Sciatic nerve (tissue), 2 donors: ENCODE results near the gene AGAP3. TPM values are rescaled to one million over a fixed set of nuclear protein-coding genes. Genes with fewer than 3 reads are reported as not detected.

Experiments
- ATAC-seq: fragments of 200-7000 bp; cut with Tn5 transposase; one replicate; pipeline ENCODE4 v1.9.1; 2020; ENCODE audit warnings: mild to moderate bottlenecking, moderate library complexity
- DNase-seq: peaks from one replicate; pipeline ENCODE4 v3.0.0-alpha.2; 2020; ENCODE audit warnings: low spot score
- intact Hi-C: fragments of 100-400 bp; cut with DNase I; formaldehyde crosslinking; loops from one replicate; pipeline ENCODE4 v1.14.2; 2022
- total RNA-seq: library from RNA; stranded (reverse); fragmentation: NEBNext Ultra II Directional; extraction: Animal tissue kit (Norgen Biotek cat#: 25700); gene quantifications from one replicate; pipeline ENCODE4 v1.2.1, GENCODE V29; 2021
- donor health status: DM: no; HTN: no; CAD: no.
- donor health status: DM: no; HTN: no; CAD: no.

The AGAP3 gene
- total RNA-seq, 1 donor from 2014 or later = 99.7 TPM

- no peak for DNase-seq
- intact Hi-C loops = no loop called here
- no peak for ATAC-seq
These were observed 29.4 kb upstream of the AGAP3 start for GRCh38 chr7:151056666-151057505.

- peak; percentile 2 for ATAC-seq
- DNase-seq = no peak
- intact Hi-C loops = no loop called here
These were observed 28.7 kb upstream of the AGAP3 start, which contains the start of gene CDK5 for GRCh38 chr7:151057506-151057988. Gene CDK5 (minus strand): TSS chr7:151057897. CDS start chr7:151057848, 49 bp downstream.

- intact Hi-C loops = no loop called here
These were observed 28.1 kb upstream of the AGAP3 start for GRCh38 chr7:151057989-151058780.

GRCh38 chr7:151058781-151059366, 27.4 kb upstream of the AGAP3 start:
- ATAC-seq (peak; percentile 2), DNase-seq (no peak)
- intact Hi-C loops = no loop called here

More at GRCh38 chr7:151057989-151058780, 28.1 kb upstream of the AGAP3 start:
- ATAC-seq (peak; percentile 93), DNase-seq (peak; percentile 98)

- ATAC-seq (peak; percentile 62), DNase-seq (peak; percentile 90)
- intact Hi-C loops = no loop called here
These were observed 26.7 kb upstream of the AGAP3 start, which contains the start of gene SLC4A2 for GRCh38 chr7:151059367-151060112. Gene SLC4A2 (plus strand): TSS chr7:151059589. CDS start chr7:151061988, 2,399 bp downstream.

- intact Hi-C loops = no loop called here
- ATAC-seq = no peak
- DNase-seq = no peak
These were observed 26.2 kb upstream of the AGAP3 start for GRCh38 chr7:151060113-151060415.

- intact Hi-C loops = no loop called here
- no peak for DNase-seq
- no peak for ATAC-seq
These were observed 25.7 kb upstream of the AGAP3 start for GRCh38 chr7:151060416-151061212.

- intact Hi-C loops = no loop called here
- ATAC-seq (no peak), DNase-seq (no peak)
These were observed 24.8 kb upstream of the AGAP3 start for GRCh38 chr7:151061213-151062110.

GRCh38 chr7:151062111-151062398, 24.2 kb upstream of the AGAP3 start:
- ATAC-seq = no peak
- intact Hi-C loops = no loop called here

GRCh38 chr7:151062399-151063211, 23.7 kb upstream of the AGAP3 start:
- DNase-seq (no peak), ATAC-seq (no peak)
- intact Hi-C loops = no loop called here

More at GRCh38 chr7:151062111-151062398, 24.2 kb upstream of the AGAP3 start:
- DNase-seq = no peak

GRCh38 chr7:151063212-151063561, 23.1 kb upstream of the AGAP3 start:
- DNase-seq (no peak), ATAC-seq (peak; percentile 7)
- intact Hi-C loops = no loop called here

GRCh38 chr7:151064454-151064853, 21.8 kb upstream of the AGAP3 start:
- intact Hi-C loops = no loop called here
- ATAC-seq = no peak

GRCh38 chr7:151064993-151065392, 21.3 kb upstream of the AGAP3 start:
- intact Hi-C loops = no loop called here
- no peak for DNase-seq

More at GRCh38 chr7:151064454-151064853, 21.8 kb upstream of the AGAP3 start:
- DNase-seq = no peak

GRCh38 chr7:151065516-151065915, 20.8 kb upstream of the AGAP3 start:
- ATAC-seq (no peak), DNase-seq (no peak)

More at GRCh38 chr7:151064993-151065392, 21.3 kb upstream of the AGAP3 start:
- ATAC-seq = no peak

GRCh38 chr7:151066273-151066974, 19.9 kb upstream of the AGAP3 start:
- DNase-seq (no peak), ATAC-seq (no peak)
- intact Hi-C loops = no loop called here

More at GRCh38 chr7:151065516-151065915, 20.8 kb upstream of the AGAP3 start:
- intact Hi-C loops = no loop called here
